Activated naive CD4-positive, alpha-beta T cell treated with anti-CD3 and anti-CD28 coated beads, Interleukin-2, amount 10 ng/mL, durations not matched to agents 7 days and 5 days (primary cell): Measurements from ENCODE around the gene LDLRAP1.

Experiments used
- CTCF ChIA-PET: fragments of 350-600 bp; sonication (Branson Sonifier 250); formaldehyde crosslinking; loops from one replicate; lab custom pipeline; 2021; ENCODE audit warnings: antibody characterized with exemption; lab: Charles Lee
- DNase-seq: peaks from one replicate; pipeline ENCODE4 v3.0.0-alpha.2; 2020
- H3K27ac Mint-ChIP-seq: one replicate; pipeline ENCODE4 v1.8.0; 2021; ENCODE audit warnings: mild to moderate bottlenecking, moderate library complexity, mixed read lengths
- H3K27me3 Mint-ChIP-seq: one replicate; pipeline ENCODE4 v1.8.0; 2021; ENCODE audit warnings: mild to moderate bottlenecking, mixed read lengths
- H3K36me3 Mint-ChIP-seq: one replicate; pipeline ENCODE4 v1.8.0; 2021; ENCODE audit warnings: mixed read lengths
- H3K4me1 Mint-ChIP-seq: one replicate; pipeline ENCODE4 v1.8.0; 2021; ENCODE audit warnings: mixed read lengths
- H3K4me3 Mint-ChIP-seq: one replicate; pipeline ENCODE4 v1.8.0; 2021; ENCODE audit warnings: mild to moderate bottlenecking, moderate library complexity, mixed read lengths
- H3K9me3 Mint-ChIP-seq: one replicate; pipeline ENCODE4 v1.8.0; 2021; ENCODE audit warnings: mixed read lengths

Gene LDLRAP1

GRCh38 chr1:25544243-25544764, 898 bp downstream of the LDLRAP1 start:
- CTCF ChIA-PET: interaction anchor here (0.6 to 0.9 kb wide), 2 partner anchors 15 to 25 kb away, joined by 3 read pairs; no protein-coding TSS in a partner anchor
- H3K4me1 Mint-ChIP-seq: peaks cover 50% of the 10 kb centered on the region
- H3K4me3 Mint-ChIP-seq: peak overlapping the region; percentile 85
- H3K9me3 Mint-ChIP-seq: no peaks in the 10 kb centered on the region
- H3K27me3 Mint-ChIP-seq: peaks cover 21% of the 10 kb centered on the region
- H3K36me3 Mint-ChIP-seq: peaks cover 16% of the 10 kb centered on the region
- H3K27ac Mint-ChIP-seq: peak overlapping the region; percentile 77
- DNase-seq: peak; percentile 38

- DNase-seq: no peak
- CTCF ChIA-PET: interaction anchor here (0.6 kb wide), 1 partner anchor 15 kb away, joined by 3 read pairs; no protein-coding TSS in a partner anchor
- peak overlapping the region; percentile 85 for H3K4me3 Mint-ChIP-seq
- H3K27me3 Mint-ChIP-seq: peaks cover 19% of the 10 kb centered on the region
- H3K27ac Mint-ChIP-seq: peak overlapping the region; percentile 77
- H3K36me3 Mint-ChIP-seq: peaks cover 18% of the 10 kb centered on the region
- peaks cover 56% of the 10 kb centered on the region for H3K4me1 Mint-ChIP-seq
- H3K9me3 Mint-ChIP-seq: no peaks in the 10 kb centered on the region
Measured at GRCh38 chr1:25544819-25545218, 1.4 kb downstream of the LDLRAP1 start.

- H3K4me1 Mint-ChIP-seq: peaks cover 65% of the 10 kb centered on the region
Measured at GRCh38 chr1:25545767-25546166, 2.4 kb downstream of the LDLRAP1 start.

GRCh38 chr1:25546193-25546592, 2.8 kb downstream of the LDLRAP1 start:
- Mint-ChIP-seq H3K4me1 (peaks cover 69% of the 10 kb centered on the region), H3K4me3 (no peak overlapping the region), H3K9me3 (no peaks in the 10 kb centered on the region), H3K36me3 (peaks cover 28% of the 10 kb centered on the region), H3K27ac (no peak overlapping the region), H3K27me3 (peaks cover 9% of the 10 kb centered on the region)
- no peak for DNase-seq
- CTCF ChIA-PET: no interaction called here

More at GRCh38 chr1:25545767-25546166, 2.4 kb downstream of the LDLRAP1 start:
- Mint-ChIP-seq H3K36me3 (peaks cover 24% of the 10 kb centered on the region), H3K4me3 (peak overlapping the region; percentile 85), H3K9me3 (no peaks in the 10 kb centered on the region), H3K27me3 (peaks cover 13% of the 10 kb centered on the region), H3K27ac (peak overlapping the region; percentile 16)
- DNase-seq: no peak
- CTCF ChIA-PET: no interaction called here

- peak overlapping the region; percentile 65 for H3K4me3 Mint-ChIP-seq
- CTCF ChIA-PET: interaction anchor here (1.1 to 1.9 kb wide), 4 partner anchors 17 to 249 kb away, joined by 3 to 9 read pairs (median 6); no protein-coding TSS in a partner anchor
- peak overlapping the region; percentile 95 for H3K27ac Mint-ChIP-seq
- peaks cover 44% of the 10 kb centered on the region for H3K36me3 Mint-ChIP-seq
- H3K9me3 Mint-ChIP-seq: no peaks in the 10 kb centered on the region
- H3K27me3 Mint-ChIP-seq: no peaks in the 10 kb centered on the region
- no peak for DNase-seq
- peaks cover 89% of the 10 kb centered on the region for H3K4me1 Mint-ChIP-seq
Measured at GRCh38 chr1:25548601-25549000, 5.2 kb downstream of the LDLRAP1 start.

- Mint-ChIP-seq H3K36me3 (peaks cover 50% of the 10 kb centered on the region), H3K27ac (peak overlapping the region; percentile 95), H3K4me1 (peaks cover 92% of the 10 kb centered on the region), H3K27me3 (no peaks in the 10 kb centered on the region), H3K4me3 (peak overlapping the region; percentile 65), H3K9me3 (no peaks in the 10 kb centered on the region)
- CTCF ChIA-PET: interaction anchor here (0.8 to 1.9 kb wide), 6 partner anchors 16 to 248 kb away, joined by 3 to 9 read pairs (median 5); no protein-coding TSS in a partner anchor
- peak; percentile 90 for DNase-seq
Measured at GRCh38 chr1:25549273-25550154, 6.1 kb downstream of the LDLRAP1 start.

GRCh38 chr1:25550155-25550506, 6.7 kb downstream of the LDLRAP1 start:
- H3K27ac Mint-ChIP-seq: peak overlapping the region; percentile 95
- peaks cover 90% of the 10 kb centered on the region for H3K4me1 Mint-ChIP-seq
- H3K9me3 Mint-ChIP-seq: no peaks in the 10 kb centered on the region
- H3K27me3 Mint-ChIP-seq: no peaks in the 10 kb centered on the region
- peaks cover 56% of the 10 kb centered on the region for H3K36me3 Mint-ChIP-seq
- DNase-seq: no peak
- H3K4me3 Mint-ChIP-seq: peak overlapping the region; percentile 65
- CTCF ChIA-PET: interaction anchor here (0.8 to 1.8 kb wide), 3 partner anchors 15 to 103 kb away, joined by 4 to 9 read pairs (median 5); no protein-coding TSS in a partner anchor

GRCh38 chr1:25550683-25551310, 7.4 kb downstream of the LDLRAP1 start:
- no peak for DNase-seq
- no peaks in the 10 kb centered on the region for H3K9me3 Mint-ChIP-seq
- no peaks in the 10 kb centered on the region for H3K27me3 Mint-ChIP-seq
- peaks cover 90% of the 10 kb centered on the region for H3K4me1 Mint-ChIP-seq
- CTCF ChIA-PET: interaction anchor here (0.8 to 1.8 kb wide), 3 partner anchors 15 to 103 kb away, joined by 4 to 9 read pairs (median 5); no protein-coding TSS in a partner anchor
- peaks cover 57% of the 10 kb centered on the region for H3K36me3 Mint-ChIP-seq
- no peak overlapping the region for H3K4me3 Mint-ChIP-seq
- peak overlapping the region; percentile 95 for H3K27ac Mint-ChIP-seq

- Mint-ChIP-seq H3K4me1 (peaks cover 93% of the 10 kb centered on the region), H3K9me3 (no peaks in the 10 kb centered on the region), H3K27ac (no peak overlapping the region)
Measured at GRCh38 chr1:25553749-25554429, 10.5 kb downstream of the LDLRAP1 start.

GRCh38 chr1:25554430-25554780, 11.0 kb downstream of the LDLRAP1 start:
- no peak for DNase-seq
- no peaks in the 10 kb centered on the region for H3K27me3 Mint-ChIP-seq
- peaks cover 93% of the 10 kb centered on the region for H3K4me1 Mint-ChIP-seq
- H3K27ac Mint-ChIP-seq: no peak overlapping the region
- no peaks in the 10 kb centered on the region for H3K9me3 Mint-ChIP-seq
- no peak overlapping the region for H3K4me3 Mint-ChIP-seq
- H3K36me3 Mint-ChIP-seq: peaks cover 77% of the 10 kb centered on the region
- CTCF ChIA-PET: interaction anchor here (1.0 to 1.1 kb wide), 2 partner anchors 12 to 16 kb away, joined by 3 to 5 read pairs; no protein-coding TSS in a partner anchor

More at GRCh38 chr1:25553749-25554429, 10.5 kb downstream of the LDLRAP1 start:
- DNase-seq: no peak
- CTCF ChIA-PET: interaction anchor here (1.0 to 1.1 kb wide), 2 partner anchors 12 to 16 kb away, joined by 3 to 5 read pairs; no protein-coding TSS in a partner anchor
- Mint-ChIP-seq H3K4me3 (no peak overlapping the region), H3K36me3 (peaks cover 72% of the 10 kb centered on the region), H3K27me3 (no peaks in the 10 kb centered on the region)

GRCh38 chr1:25554886-25555752, 11.7 kb downstream of the LDLRAP1 start:
- CTCF ChIA-PET: no interaction called here
- H3K4me1 Mint-ChIP-seq: peaks cover 93% of the 10 kb centered on the region
- no peaks in the 10 kb centered on the region for H3K27me3 Mint-ChIP-seq

GRCh38 chr1:25555753-25556092, 12.3 kb downstream of the LDLRAP1 start:
- H3K4me1 Mint-ChIP-seq: peaks cover 93% of the 10 kb centered on the region
- DNase-seq: no peak
- H3K27ac Mint-ChIP-seq: no peak overlapping the region
- H3K36me3 Mint-ChIP-seq: peaks cover 79% of the 10 kb centered on the region
- no peaks in the 10 kb centered on the region for H3K9me3 Mint-ChIP-seq
- CTCF ChIA-PET: interaction anchor here (2.2 kb wide), 1 partner anchor 10 kb away, joined by 9 read pairs; no protein-coding TSS in a partner anchor
- no peak overlapping the region for H3K4me3 Mint-ChIP-seq
- no peaks in the 10 kb centered on the region for H3K27me3 Mint-ChIP-seq

More at GRCh38 chr1:25554886-25555752, 11.7 kb downstream of the LDLRAP1 start:
- no peak for DNase-seq
- Mint-ChIP-seq H3K27ac (no peak overlapping the region), H3K36me3 (peaks cover 82% of the 10 kb centered on the region), H3K4me3 (no peak overlapping the region), H3K9me3 (no peaks in the 10 kb centered on the region)
